Left colon (tissue), 2 donors: ENCODE data around the gene KIAA0930. TPM values are rescaled to one million over a fixed set of nuclear protein-coding genes. Genes with fewer than 3 reads are reported as not detected.
A peak's percentile ranks its signal among the peaks of the same experiment; 100 is the strongest.
"Not testable (repeated sequence)": the region's sequence is repeated elsewhere in the genome, so short reads cannot be mapped to it uniquely, and the experiment has no call there.

ENCODE experiments used
- ATAC-seq: fragments of 200-7000 bp; cut with Tn5 transposase; one replicate; pipeline ENCODE4 v1.9.1; 2020; ENCODE audit warnings: mild to moderate bottlenecking, moderate library complexity
- DNase-seq, 2 donors: peaks; one replicate each; pipeline ENCODE4 v3.0.0-alpha.2; 2020
- intact Hi-C, 2 donors: fragments of 100-400 bp; cut with DNase I in 1 of 2; cut with micrococcal nuclease in 1 of 2; formaldehyde crosslinking; loops; one replicate each; pipeline versions ENCODE4 v1.11.2 to v1.14.0; 2022; cut with DNase I, micrococcal nuclease
- long read RNA-seq: library from polyadenylated mRNA; unstranded; transcript quantifications from one replicate; pipeline ENCODE4 v2.0.0, GENCODE V29; 2021
- total RNA-seq, 2 donors: library from RNA; stranded (reverse); fragmentation: NEBNext Ultra II Directional; extraction: Animal tissue kit (Norgen Biotek cat#: 25700); gene quantifications; one replicate each; pipeline ENCODE4 v1.2.1, GENCODE V29; 2021
- donor health status: DM: no; HTN: no; CAD: no.
- donor health status: DM: yes; HTN: yes; CAD: no.

KIAA0930 gene
- total RNA-seq, result 10 to 100 TPM; 36.0 to 52.2 TPM
- long read RNA-seq, full-length matches to known transcripts, result 4 of 16 reads
- long read RNA-seq, partial matches to known transcripts, result 2 of 16 reads
- long read RNA-seq, other reads (novel, unspliced or antisense), result 10 of 16 reads

GRCh38 chr22:45240810-45241631 lies at the start of gene KIAA0930:
TSS of gene KIAA0930 (minus strand) at chr22:45240894. CDS start at chr22:45240703, 191 bp downstream.
- intact Hi-C loops, result no loop called here

GRCh38 chr22:45286854-45287551 lies 46.3 kb upstream of the KIAA0930 start:
- DNase-seq (no peak), ATAC-seq (no peak)
- intact Hi-C loops, result no loop called here

More at GRCh38 chr22:45240810-45241631, at the start of gene KIAA0930:
- DNase-seq (peak; percentile 87 to 88), ATAC-seq (peak; percentile 61)

- intact Hi-C loops, result no loop called here
- DNase-seq (no peak), ATAC-seq (no peak)
These were observed 44.8 kb upstream of the KIAA0930 start for GRCh38 chr22:45285263-45286058.

GRCh38 chr22:45284705-45285262 lies 44.1 kb upstream of the KIAA0930 start, which contains the start of gene UPK3A:
TSS of gene UPK3A (plus strand) at chr22:45284949. CDS start at chr22:45285014, 65 bp downstream.
- intact Hi-C loops, result no loop called here
- DNase-seq (peak; percentile 81 to 89), ATAC-seq (peak; percentile 92)

DNA sequence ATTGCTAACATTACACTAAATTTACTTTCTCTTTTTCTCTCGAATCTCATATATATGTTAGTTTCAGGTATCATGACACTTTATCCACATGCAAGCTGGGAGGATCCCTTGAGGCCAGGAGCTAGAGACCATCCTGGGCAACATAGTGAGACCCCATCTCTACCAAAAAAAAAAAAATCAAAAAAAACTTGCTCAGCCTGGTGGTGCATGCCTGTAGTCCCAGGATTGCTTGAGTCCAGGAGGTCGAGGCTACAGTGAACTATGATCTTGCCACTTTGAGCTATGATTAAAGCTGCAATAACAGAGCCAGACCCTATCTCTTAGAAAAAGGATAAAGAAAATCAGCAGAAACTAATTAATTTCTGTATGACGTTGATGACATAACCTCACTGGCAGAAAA lies 40.3 kb upstream of the KIAA0930 start:
- no peak for DNase-seq
- no peak for ATAC-seq
- intact Hi-C loops, result no loop called here

GRCh38 chr22:45280587-45280980 lies 39.9 kb upstream of the KIAA0930 start:
- DNase-seq, result no peak
- no peak for ATAC-seq
- intact Hi-C loops, result no loop called here

GRCh38 chr22:45278125-45278524 lies 37.4 kb upstream of the KIAA0930 start:
- ATAC-seq, result no peak
- no peak for DNase-seq
- intact Hi-C loops, result no loop called here

- intact Hi-C loops, ATAC-seq: not testable (repeated sequence)
These were observed 37.0 kb upstream of the KIAA0930 start for GRCh38 chr22:45277720-45278119.

DNA sequence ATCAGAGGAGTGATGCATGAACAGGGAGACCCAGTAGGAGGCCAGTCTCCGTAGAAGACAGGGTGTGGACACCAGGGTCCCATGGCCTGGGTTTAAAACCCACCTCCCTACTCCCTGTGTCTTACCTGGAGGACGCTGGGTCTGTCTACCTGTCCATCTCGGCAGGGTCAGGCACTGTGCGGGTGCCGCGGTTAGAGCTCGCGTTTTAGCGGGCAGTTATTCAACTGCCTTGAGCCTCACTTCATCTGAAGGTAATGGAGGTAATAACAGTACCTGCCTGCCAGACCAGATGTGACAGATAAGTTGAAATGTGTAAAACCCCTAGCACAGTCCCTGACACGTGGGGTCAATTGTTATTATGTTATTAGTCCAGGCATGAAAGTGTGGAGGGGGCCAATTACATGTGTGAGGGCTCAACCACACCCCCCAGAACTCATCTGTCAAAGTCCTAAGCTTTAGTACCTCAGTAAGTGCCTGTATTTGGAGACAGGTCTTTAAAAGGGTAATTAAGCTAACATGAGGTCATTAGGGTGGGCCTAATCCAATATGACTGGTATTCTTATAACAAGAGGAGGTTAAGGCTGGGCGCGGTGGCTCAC lies 35.9 kb upstream of the KIAA0930 start:
- no peak for DNase-seq
- no peak for ATAC-seq
- intact Hi-C loops, result no loop called here

More at GRCh38 chr22:45277720-45278119, 37.0 kb upstream of the KIAA0930 start:
- DNase-seq, result not testable (repeated sequence)

DNA sequence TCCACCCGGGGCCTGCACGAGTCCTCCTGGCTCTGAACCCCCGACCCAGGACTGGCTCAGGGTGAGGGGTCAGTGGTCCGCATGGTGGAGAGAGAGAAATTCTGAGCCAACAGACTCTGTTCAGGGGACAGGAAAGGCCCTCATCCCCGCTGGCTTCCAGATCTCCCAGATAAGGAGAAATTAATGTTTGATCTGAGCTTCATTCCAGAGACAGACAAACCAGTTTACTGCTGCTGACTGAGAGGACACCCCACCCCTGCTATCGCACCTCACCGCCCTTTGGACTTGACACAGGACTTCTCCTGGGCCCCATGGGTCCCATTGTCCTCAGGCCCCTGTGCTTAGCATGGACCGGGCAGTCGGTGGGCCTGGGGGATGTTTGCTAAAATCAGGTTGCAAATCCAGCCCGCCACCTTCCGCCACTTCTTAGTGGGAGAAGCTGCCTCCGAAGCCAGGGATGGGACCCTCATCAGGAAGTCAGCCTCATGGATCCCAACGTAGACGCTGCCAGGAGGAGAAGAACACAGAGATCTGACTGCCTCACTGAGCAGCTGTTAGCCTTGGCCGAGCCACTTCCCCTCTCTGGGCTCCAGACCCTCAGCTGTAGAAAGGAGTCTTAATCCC lies 32.9 kb upstream of the KIAA0930 start:
- DNase-seq, result peak; percentile 74 to 88
- ATAC-seq, result peak; percentile 85
- intact Hi-C loops, result no loop called here

GRCh38 chr22:45272498-45272897 lies 31.8 kb upstream of the KIAA0930 start:
- intact Hi-C loops, result no loop called here
- DNase-seq (no peak), ATAC-seq (no peak)

- intact Hi-C loops, result no loop called here
- DNase-seq, result peak in 1 of 2 donors; percentile 64
These were observed 31.0 kb upstream of the KIAA0930 start for GRCh38 chr22:45271667-45272201.

DNA sequence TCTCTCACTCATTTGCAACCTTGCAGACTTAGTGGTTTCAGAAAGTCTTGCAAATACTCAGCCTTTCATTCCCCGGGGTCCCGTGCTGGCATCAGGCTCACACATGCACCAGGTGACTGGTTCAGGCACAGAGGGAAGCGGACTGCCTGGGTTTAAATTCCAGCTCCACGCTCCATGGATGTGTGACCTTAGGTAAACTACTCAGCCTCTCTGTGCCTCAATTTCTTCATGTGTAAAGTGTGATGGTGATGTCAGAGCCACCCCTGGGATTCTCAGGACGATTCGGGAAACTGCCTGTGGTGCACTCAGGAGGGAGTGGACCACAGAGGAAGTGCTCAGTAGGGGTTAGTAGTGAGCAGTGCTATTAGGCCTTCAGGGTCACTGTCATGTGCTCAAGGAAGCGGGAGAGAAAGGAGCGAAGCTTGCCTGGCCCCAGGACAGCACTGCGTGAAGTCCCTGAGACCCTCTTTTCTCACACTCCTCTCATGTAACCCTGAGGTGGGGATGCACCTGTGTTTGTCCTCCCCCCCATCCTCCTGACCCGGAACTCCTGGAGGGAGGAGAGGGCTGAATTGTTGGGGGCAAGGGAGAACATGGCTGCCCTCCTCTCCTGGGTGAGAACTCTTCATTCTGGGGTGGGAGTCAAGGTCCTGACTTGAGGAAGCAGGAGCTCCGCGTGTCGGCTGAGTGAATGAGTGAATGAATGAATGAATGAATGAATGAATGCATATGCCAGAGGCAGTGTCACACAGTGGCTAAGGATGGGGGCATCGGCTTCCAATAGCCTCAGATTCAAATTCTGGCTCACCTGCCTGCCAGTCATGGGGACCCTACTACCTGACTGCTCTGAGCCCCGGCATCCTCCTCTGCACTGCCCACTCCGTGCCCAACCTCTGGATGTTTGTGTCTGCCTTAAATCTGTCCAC lies 29.7 kb upstream of the KIAA0930 start:
- no peak for DNase-seq
- ATAC-seq, result no peak
- intact Hi-C loops, result no loop called here

More at GRCh38 chr22:45271667-45272201, 31.0 kb upstream of the KIAA0930 start:
- ATAC-seq, result no peak

DNA sequence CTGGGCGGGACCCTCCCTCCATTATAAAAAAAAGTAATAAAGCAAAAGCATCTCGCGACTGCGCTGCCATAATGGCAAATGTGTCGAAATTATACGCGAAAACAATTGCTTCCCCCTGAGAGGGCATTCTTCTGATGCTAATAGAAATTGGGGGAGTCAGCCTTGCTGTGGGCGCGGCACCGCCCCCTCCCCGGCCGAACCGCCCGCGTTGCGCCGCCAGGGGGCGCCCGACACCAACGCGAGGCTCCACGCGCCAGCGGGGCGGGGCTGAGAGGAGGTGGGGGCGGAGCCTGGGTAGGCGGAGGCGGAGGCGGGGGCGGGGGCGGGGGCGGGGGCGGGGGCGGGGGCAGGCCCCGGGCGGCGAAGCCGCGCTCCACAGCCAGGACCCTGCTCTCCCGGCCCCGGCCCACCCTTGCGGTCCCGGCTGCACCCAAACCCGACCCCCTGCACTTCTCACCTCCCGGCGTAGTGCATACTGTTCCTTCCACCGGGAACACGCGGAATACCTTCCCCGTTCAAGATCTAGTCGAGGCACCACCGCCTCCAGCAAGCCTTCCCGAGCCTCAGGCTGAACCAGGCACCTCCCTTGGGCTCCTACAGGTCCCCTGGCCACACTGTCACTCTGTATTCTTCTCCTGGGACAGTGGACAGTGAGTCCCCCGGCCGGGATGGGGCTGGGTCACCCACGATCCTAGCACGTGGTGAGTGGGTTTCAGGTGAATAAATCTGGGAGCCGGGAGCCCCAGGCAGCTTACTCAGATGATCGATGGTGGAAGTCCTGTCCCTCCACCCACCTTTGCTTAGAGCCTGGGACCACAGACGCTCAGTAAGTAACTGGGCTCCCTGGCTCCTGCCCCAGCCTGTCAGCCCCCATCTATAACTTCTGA lies 28.5 kb upstream of the KIAA0930 start:
- intact Hi-C loops, result loop anchor here (5.0 to 10.0 kb wide), 2 partner anchors 168 to 286 kb away; no protein-coding TSS in a partner anchor
- ATAC-seq, result peak; percentile 72
- peak; percentile 67 to 91 for DNase-seq
